Measurements from ENCODE around the gene POLK. TPM values are rescaled to one million over a fixed set of nuclear protein-coding genes. Genes with fewer than 3 reads are reported as not detected.

Gene POLK
- total and polyA plus RNA-seq, 2 of the 8 experiments (the other 6 are each of a cell fraction or from before 2014, with no cell fraction given): 2.0 to 9.0 TPM

DNA sequence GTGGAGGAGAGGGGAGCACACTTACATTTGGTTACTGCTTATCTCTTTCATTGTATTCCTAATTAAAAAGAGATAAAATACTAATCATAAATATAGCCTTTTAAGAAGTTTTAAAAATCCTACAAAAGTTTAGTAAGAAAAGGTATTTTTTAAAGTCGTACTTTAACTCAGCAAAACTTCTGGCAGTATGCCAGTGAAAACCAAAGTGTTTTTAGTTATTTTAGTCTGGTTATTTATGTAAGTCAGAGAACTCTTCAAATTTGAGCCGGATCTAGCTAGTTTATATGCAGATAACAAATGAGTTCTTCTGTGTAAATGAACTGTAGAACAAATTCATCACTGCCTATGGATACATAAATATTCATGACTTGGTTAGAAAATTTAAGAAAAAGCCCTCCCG, 63.1 kb downstream of the POLK start:
- CTCF ChIA-PET (ENCODE audit: partially characterized antibody): no interaction called here
- no peak overlapping the region for H3K18ac ChIP-seq (ENCODE audit: extremely low read depth, low read length)
- H3K23ac ChIP-seq (ENCODE audit: insufficient read length): no peak overlapping the region
- no peak overlapping the region for H2BK5ac ChIP-seq (ENCODE audit: low read depth, low read length)
- H3K79me2 ChIP-seq (ENCODE audit: control insufficient read depth in 1 of 2, insufficient read depth in 2 of 2, low read length in 2 of 2): no peaks in the 10 kb centered on the region
- no peak overlapping the region for H3K14ac ChIP-seq (ENCODE audit: insufficient read length)
- no peak overlapping the region for H3K9ac ChIP-seq (replicated peaks in 1 of 4; ENCODE audit: extremely low read depth in 1 of 4, low read depth in 3 of 4, low read length in 3 of 4)
- H2BK20ac ChIP-seq (ENCODE audit: low read length): no peak overlapping the region
- no peak overlapping the region for H2AK5ac ChIP-seq (ENCODE audit: low read depth, low read length)
- no peaks in the 10 kb centered on the region for H3K79me1 ChIP-seq (ENCODE audit: low read depth, low read length)
- no peaks in the 10 kb centered on the region for H3K23me2 ChIP-seq (ENCODE audit: low read depth, low read length)
- H2AFZ ChIP-seq (ENCODE audit: low read length): no peak overlapping the region
- no peaks in the 10 kb centered on the region for H3K9me3 ChIP-seq (ENCODE audit: insufficient read depth in 2 of 2, low read depth in 1 of 2, low read length in 1 of 2)
- H4K8ac ChIP-seq (ENCODE audit: extremely low read depth, insufficient read depth, low read length): no peak overlapping the region
- no peak overlapping the region for H4K5ac ChIP-seq (ENCODE audit: insufficient read length, low read depth, low read length)
- no peak overlapping the region for H4K91ac ChIP-seq (replicated peaks; ENCODE audit: insufficient read length, low read length)
- FAIRE-seq (no peak), DNase-seq (ENCODE audit: low read depth in 1 of 2, low spot score in 2 of 2) (no peak)
- no peak overlapping the region for H3K4me2 ChIP-seq (ENCODE audit: insufficient read depth in 1 of 2, low read depth in 2 of 2, low read length in 2 of 2)
- H2BK120ac ChIP-seq (replicated peaks; ENCODE audit: low read depth, low read length): no peak overlapping the region
- no peak overlapping the region for H3K4me3 ChIP-seq (ENCODE audit: extremely low read depth in 1 of 4, insufficient read depth in 2 of 4, low read depth in 3 of 4, low read length in 4 of 4)
- no peaks in the 10 kb centered on the region for H3K4me1 ChIP-seq (replicated peaks in 1 of 4; ENCODE audit: control insufficient read depth in 3 of 4, insufficient read depth in 4 of 4, low read length in 3 of 4)
- no peak overlapping the region for H3K56ac ChIP-seq (replicated peaks; ENCODE audit: insufficient read length, low read depth, low read length)
- peaks cover 0 to 2% (median under 1%) of the 10 kb centered on the region in 4 experiments; a peak in 3 of 8 replicates for H3K36me3 ChIP-seq (ENCODE audit: control insufficient read depth in 2 of 4, insufficient read depth in 4 of 4, low read length in 3 of 4)
- H3K27me3 ChIP-seq (replicated peaks in 1 of 4; ENCODE audit: control insufficient read depth in 3 of 4, extremely low read depth in 1 of 4, insufficient read depth in 3 of 4, low read length in 3 of 4): peaks cover 0 to 1% (median 0%) of the 10 kb centered on the region in 4 experiments; a peak in 1 of 7 replicates
- H4K20me1 ChIP-seq (replicated peaks in 1 of 2; ENCODE audit: control insufficient read depth in 1 of 2, insufficient read depth in 2 of 2, low read length in 2 of 2): no peaks in the 10 kb centered on the region
- no peak overlapping the region for H3K27ac ChIP-seq (ENCODE audit: low read depth, low read length)
- no peak overlapping the region for H2BK12ac ChIP-seq (ENCODE audit: low read depth, low read length)
- H2BK15ac ChIP-seq (ENCODE audit: low read length): no peak overlapping the region
- no peak overlapping the region for H3K4ac ChIP-seq (replicated peaks; ENCODE audit: insufficient read length, low read depth, low read length)
- POLR2A ChIA-PET (ENCODE audit: partially characterized antibody): no interaction called here
- WGBS, 2 experiments (ENCODE audit: extremely low coverage in 1 of 2, insufficient coverage in 1 of 2, insufficient read length in 1 of 2, insufficient replicate concordance in 2 of 2, low coverage in 1 of 2, low lambda C conversion rate in 2 of 2, missing lambda C conversion rate in 1 of 2): 87% methylated on average over 3 of the region's 3 CpGs; no CpG with 5 or more reads in 1 of the 2 experiments
- no peak for TF ChIP-seq SRF (IDR thresholded peaks at IDR 0.05; ENCODE audit: low read depth, low read length)
- no peak for TF ChIP-seq BCL11A (IDR thresholded peaks at IDR 0.05; ENCODE audit: low read depth in 2 of 2, low read length in 2 of 2)
- TF ChIP-seq RNF2 (IDR thresholded peaks at IDR 0.05; ENCODE audit: borderline replicate concordance, low read depth, low read length, missing control alignments, poor library complexity, severe bottlenecking): no peak
- TF ChIP-seq CBX8 (IDR thresholded peaks at IDR 0.05; ENCODE audit: borderline replicate concordance, low read depth, low read length): no peak
- TF ChIP-seq, protein P1, sequence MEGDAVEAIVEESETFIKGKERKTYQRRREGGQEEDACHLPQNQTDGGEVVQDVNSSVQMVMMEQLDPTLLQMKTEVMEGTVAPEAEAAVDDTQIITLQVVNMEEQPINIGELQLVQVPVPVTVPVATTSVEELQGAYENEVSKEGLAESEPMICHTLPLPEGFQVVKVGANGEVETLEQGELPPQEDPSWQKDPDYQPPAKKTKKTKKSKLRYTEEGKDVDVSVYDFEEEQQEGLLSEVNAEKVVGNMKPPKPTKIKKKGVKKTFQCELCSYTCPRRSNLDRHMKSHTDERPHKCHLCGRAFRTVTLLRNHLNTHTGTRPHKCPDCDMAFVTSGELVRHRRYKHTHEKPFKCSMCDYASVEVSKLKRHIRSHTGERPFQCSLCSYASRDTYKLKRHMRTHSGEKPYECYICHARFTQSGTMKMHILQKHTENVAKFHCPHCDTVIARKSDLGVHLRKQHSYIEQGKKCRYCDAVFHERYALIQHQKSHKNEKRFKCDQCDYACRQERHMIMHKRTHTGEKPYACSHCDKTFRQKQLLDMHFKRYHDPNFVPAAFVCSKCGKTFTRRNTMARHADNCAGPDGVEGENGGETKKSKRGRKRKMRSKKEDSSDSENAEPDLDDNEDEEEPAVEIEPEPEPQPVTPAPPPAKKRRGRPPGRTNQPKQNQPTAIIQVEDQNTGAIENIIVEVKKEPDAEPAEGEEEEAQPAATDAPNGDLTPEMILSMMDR (IDR thresholded peaks at IDR 0.05; ENCODE audit: control extremely low read depth in 1 of 3, insufficient read depth in 1 of 3, low read depth in 1 of 3, low read length in 3 of 3): no peak
- TF ChIP-seq, protein P2, sequence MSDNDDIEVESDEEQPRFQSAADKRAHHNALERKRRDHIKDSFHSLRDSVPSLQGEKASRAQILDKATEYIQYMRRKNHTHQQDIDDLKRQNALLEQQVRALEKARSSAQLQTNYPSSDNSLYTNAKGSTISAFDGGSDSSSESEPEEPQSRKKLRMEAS (IDR thresholded peaks at IDR 0.05): no peak
- no peak for TF ChIP-seq POLR2AphosphoS5 (IDR thresholded peaks at IDR 0.05; ENCODE audit: low read depth, low read length)
- no peak for TF ChIP-seq HDAC6 (IDR thresholded peaks at IDR 0.05; ENCODE audit: low read depth, low read length)
- no peak for TF ChIP-seq TAF7 (optimal IDR thresholded peaks at IDR 0.05; ENCODE audit: borderline replicate concordance, low read depth, low read length)
- no peak for TF ChIP-seq KDM4A (IDR thresholded peaks at IDR 0.05; ENCODE audit: low read depth, low read length, severe bottlenecking)
- no peak for TF ChIP-seq RFX5 (IDR thresholded peaks at IDR 0.05; ENCODE audit: borderline replicate concordance, low read depth, low read length)
